Vagina (tissue), 2 donors: ENCODE data around the gene ARHGAP10. TPM values are rescaled to one million over a fixed set of nuclear protein-coding genes. Genes with fewer than 3 reads are reported as not detected.
"Not testable (repeated sequence)": the region's sequence is repeated elsewhere in the genome, so short reads cannot be mapped to it uniquely, and the experiment has no call there.

ENCODE experiments used
- DNase-seq, 2 donors: peaks; one replicate each; pipeline ENCODE4 v3.0.0-alpha.2; 2017; ENCODE audit errors: extremely low spot score in 2 of 2
- H3K27ac ChIP-seq: fragments of 200-600 bp; sonication (generic); one replicate; pipeline ENCODE4 v1.5.1; 2019
- H3K27me3 ChIP-seq: fragments of 200-600 bp; sonication (generic); one replicate; pipeline ENCODE4 v1.5.1; 2019
- H3K36me3 ChIP-seq, 2 donors: fragments of 200-600 bp; sonication (generic); one replicate each; pipeline ENCODE4 v1.5.1; 2017 to 2019
- H3K4me1 ChIP-seq: fragments of 200-600 bp; sonication (generic); one replicate; pipeline ENCODE4 v1.5.1; 2019
- H3K4me3 ChIP-seq, 2 donors: fragments of 200-600 bp; sonication (generic); 1 replicate in 1 of 2; 2 replicates in 1 of 2; pipeline ENCODE4 v1.5.1; 2016 to 2019
- H3K9me3 ChIP-seq: fragments of 200-600 bp; sonication (generic); one replicate; pipeline ENCODE4 v1.5.1; 2019
- POLR2A ChIP-seq, 2 donors: fragments of 450-650 bp; IDR thresholded peaks; one replicate each; pipeline ENCODE4 v1.6.1; 2017; ENCODE audit warnings: antibody characterized with exemption in 2 of 2, mild to moderate bottlenecking in 2 of 2, moderate library complexity in 2 of 2
- POLR2AphosphoS5 ChIP-seq, 2 donors: sonication (generic); formaldehyde crosslinking; IDR thresholded peaks; one replicate each; pipeline ENCODE4 v1.9.0; 2017; ENCODE audit warnings: antibody characterized with exemption in 2 of 2, mild to moderate bottlenecking in 2 of 2, low read depth in 1 of 2; ENCODE audit not compliant: insufficient read depth in 1 of 2
- intact Hi-C: fragments of 100-400 bp; cut with DNase I; formaldehyde crosslinking; loops from one replicate; pipeline ENCODE4 v1.15.1; 2023
- total RNA-seq: library from RNA; depleted of rRNA; stranded (reverse); fragments of >200 nt; gene quantifications from one replicate; pipeline ENCODE4 v1.2.3, GENCODE V29; 2016
- TF ChIP-seq, protein P1 (sequence below), 3 experiments: fragments of 450-650 bp in 2 of 3; fragments of 200-600 bp in 1 of 3; sonication (generic) in 1 of 3; IDR thresholded peaks; one replicate each; pipeline ENCODE4 v1.5.1; 2017 to 2019; ENCODE audit warnings: antibody characterized with exemption in 3 of 3, mild to moderate bottlenecking in 2 of 3, moderate library complexity in 2 of 3

The ARHGAP10 gene
- total RNA-seq, 1 donor from 2014 or later, result 55.5 TPM

GRCh38 chr4:147880511-147880910, 148.6 kb downstream of the ARHGAP10 start:
- H3K36me3 ChIP-seq, result peaks cover 0 to 34% of the 10 kb centered on the region in 2 donors
- intact Hi-C loops, result no loop called here
- TF ChIP-seq POLR2A (IDR thresholded peaks at IDR 0.05) (no peak), POLR2AphosphoS5 (IDR thresholded peaks at IDR 0.05; ENCODE audit: insufficient read depth in 1 of 2, low read depth in 1 of 2) (no peak)
- TF ChIP-seq, protein P1, sequence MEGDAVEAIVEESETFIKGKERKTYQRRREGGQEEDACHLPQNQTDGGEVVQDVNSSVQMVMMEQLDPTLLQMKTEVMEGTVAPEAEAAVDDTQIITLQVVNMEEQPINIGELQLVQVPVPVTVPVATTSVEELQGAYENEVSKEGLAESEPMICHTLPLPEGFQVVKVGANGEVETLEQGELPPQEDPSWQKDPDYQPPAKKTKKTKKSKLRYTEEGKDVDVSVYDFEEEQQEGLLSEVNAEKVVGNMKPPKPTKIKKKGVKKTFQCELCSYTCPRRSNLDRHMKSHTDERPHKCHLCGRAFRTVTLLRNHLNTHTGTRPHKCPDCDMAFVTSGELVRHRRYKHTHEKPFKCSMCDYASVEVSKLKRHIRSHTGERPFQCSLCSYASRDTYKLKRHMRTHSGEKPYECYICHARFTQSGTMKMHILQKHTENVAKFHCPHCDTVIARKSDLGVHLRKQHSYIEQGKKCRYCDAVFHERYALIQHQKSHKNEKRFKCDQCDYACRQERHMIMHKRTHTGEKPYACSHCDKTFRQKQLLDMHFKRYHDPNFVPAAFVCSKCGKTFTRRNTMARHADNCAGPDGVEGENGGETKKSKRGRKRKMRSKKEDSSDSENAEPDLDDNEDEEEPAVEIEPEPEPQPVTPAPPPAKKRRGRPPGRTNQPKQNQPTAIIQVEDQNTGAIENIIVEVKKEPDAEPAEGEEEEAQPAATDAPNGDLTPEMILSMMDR (IDR thresholded peaks at IDR 0.05), result no peak

DNA sequence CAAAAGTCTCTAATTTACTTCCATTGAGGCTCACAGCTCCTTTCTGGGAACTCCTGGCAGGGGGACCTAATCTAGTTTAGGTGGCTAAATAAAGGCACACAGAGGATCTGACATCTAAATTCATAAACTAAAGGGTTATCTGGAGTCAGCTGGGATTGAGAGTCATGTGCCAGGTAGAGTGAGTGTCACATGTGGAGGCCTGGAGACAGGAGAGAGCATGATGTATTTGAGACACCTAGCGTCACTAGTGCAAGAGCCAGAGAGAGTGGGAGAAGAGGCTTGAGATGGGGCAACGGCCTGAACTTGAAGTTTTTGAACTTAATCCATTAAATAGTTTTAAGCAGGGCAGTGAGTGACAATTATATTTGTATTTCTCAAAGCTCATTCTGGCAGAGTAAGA, 152.6 kb downstream of the ARHGAP10 start:
- intact Hi-C loops, result no loop called here

More at GRCh38 chr4:147880511-147880910, 148.6 kb downstream of the ARHGAP10 start:
- Histone ChIP-seq H3K4me3 (no peak overlapping the region), H3K4me1 (peaks cover 7% of the 10 kb centered on the region), H3K9me3 (no peaks in the 10 kb centered on the region), H3K27ac (no peak overlapping the region), H3K27me3 (no peaks in the 10 kb centered on the region)
- no peak for DNase-seq

DNA sequence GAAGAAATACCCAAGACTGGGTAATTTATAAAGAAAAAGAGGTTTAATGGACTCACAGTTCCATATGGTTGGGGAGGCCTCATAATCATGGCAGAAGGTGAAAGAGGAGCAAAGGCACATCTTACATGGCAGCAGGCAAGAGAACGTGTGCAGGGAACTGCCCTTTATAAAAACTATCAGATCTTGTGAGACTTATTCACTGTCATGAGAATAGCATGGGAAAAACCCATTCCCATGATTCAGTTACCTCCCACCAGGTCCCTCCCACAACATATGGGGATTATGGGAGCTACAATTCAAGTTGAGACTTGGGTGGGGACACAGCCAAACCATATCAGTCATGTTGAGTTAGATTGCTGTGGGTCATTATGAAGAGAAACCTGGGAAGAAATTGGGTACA, 153.3 kb downstream of the ARHGAP10 start:
- intact Hi-C loops, H3K4me1 ChIP-seq, H3K4me3 ChIP-seq, DNase-seq, H3K9me3 ChIP-seq, H3K27ac ChIP-seq, H3K27me3 ChIP-seq: not testable (repeated sequence)
- H3K36me3 ChIP-seq, result peaks cover 0 to 27% of the 10 kb centered on the region in 2 donors

More for the DNA sequence above, 152.6 kb downstream of the ARHGAP10 start:
- no peaks in the 10 kb centered on the region for H3K9me3 ChIP-seq
- no peaks in the 10 kb centered on the region for H3K4me1 ChIP-seq
- peaks cover 0 to 27% of the 10 kb centered on the region in 2 donors for H3K36me3 ChIP-seq
- no peak overlapping the region for H3K4me3 ChIP-seq
- TF ChIP-seq POLR2AphosphoS5 (IDR thresholded peaks at IDR 0.05; ENCODE audit: insufficient read depth in 1 of 2, low read depth in 1 of 2) (no peak), POLR2A (IDR thresholded peaks at IDR 0.05) (no peak)
- TF ChIP-seq, protein P1 (IDR thresholded peaks at IDR 0.05), result no peak
- no peaks in the 10 kb centered on the region for H3K27me3 ChIP-seq
- no peak overlapping the region for H3K27ac ChIP-seq
- no peak for DNase-seq

DNA sequence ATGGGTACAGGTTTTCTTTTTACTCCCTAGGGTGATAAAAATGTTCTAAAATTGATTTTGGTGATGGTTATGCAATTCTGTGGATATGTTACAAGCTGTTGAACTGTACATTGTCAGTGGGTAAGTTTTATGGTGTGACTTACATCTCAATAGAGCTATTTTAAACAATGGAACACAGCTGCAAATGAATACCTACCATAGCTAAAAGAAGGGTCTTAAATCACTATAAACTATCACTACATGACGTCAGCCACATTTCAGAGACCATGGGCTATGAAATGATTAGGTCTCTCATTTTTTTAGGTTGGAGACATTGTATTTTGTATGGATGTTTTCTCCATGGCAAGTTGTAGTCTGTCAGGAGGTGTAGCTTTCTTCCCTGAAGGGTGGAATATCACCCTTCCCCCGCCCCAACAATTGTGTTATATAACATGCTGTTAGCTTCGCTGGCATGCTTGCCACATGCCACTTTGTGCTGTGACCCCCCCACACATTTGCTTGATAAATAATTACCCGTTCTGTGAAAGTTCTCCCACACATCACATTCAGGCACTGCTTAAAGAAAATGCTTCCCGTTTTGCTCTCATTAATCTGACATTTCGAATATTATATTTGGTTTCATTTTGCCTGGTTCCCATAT, 159.7 kb downstream of the ARHGAP10 start:
- Histone ChIP-seq H3K27ac (no peak overlapping the region), H3K36me3 (no peaks in the 10 kb centered on the region), H3K27me3 (no peaks in the 10 kb centered on the region), H3K4me3 (no peak overlapping the region), H3K4me1 (no peaks in the 10 kb centered on the region), H3K9me3 (no peaks in the 10 kb centered on the region)
- TF ChIP-seq POLR2AphosphoS5 (IDR thresholded peaks at IDR 0.05; ENCODE audit: insufficient read depth in 1 of 2, low read depth in 1 of 2), result no peak
- TF ChIP-seq, protein P1 (IDR thresholded peaks at IDR 0.05), result no peak
- no peak for TF ChIP-seq POLR2A (IDR thresholded peaks at IDR 0.05)
- DNase-seq, result no peak
- intact Hi-C loops, result no loop called here

GRCh38 chr4:147899512-147899911, 167.6 kb downstream of the ARHGAP10 start:
- no peaks in the 10 kb centered on the region for H3K4me1 ChIP-seq
- no peak for DNase-seq
- no peak overlapping the region for H3K27ac ChIP-seq
- TF ChIP-seq POLR2A (IDR thresholded peaks at IDR 0.05), result no peak
- TF ChIP-seq, protein P1 (IDR thresholded peaks at IDR 0.05), result no peak
- intact Hi-C loops, result no loop called here
- H3K4me3 ChIP-seq, result no peak overlapping the region
- no peaks in the 10 kb centered on the region for H3K9me3 ChIP-seq
- peaks cover 0 to 8% of the 10 kb centered on the region in 2 donors for H3K36me3 ChIP-seq
- H3K27me3 ChIP-seq, result no peaks in the 10 kb centered on the region
